GM12865 (cell line): Measurements from ENCODE around the gene BCAS1.

Source experiments
- DNase-seq: peaks from one replicate; pipeline ENCODE4 v3.0.0; 2010; ENCODE audit warnings: low read depth
- H3K4me3 ChIP-seq: 2 replicates; pipeline ENCODE4 v1.5.1; 2011; ENCODE audit warnings: mild to moderate bottlenecking, low read depth, low read length, control low read depth
- TF ChIP-seq, protein P1 (sequence below): IDR thresholded peaks from 2 replicates; pipeline ENCODE4 v1.5.1; 2011; ENCODE audit warnings: low read length, control low read depth, low read depth, inconsistent platforms; ENCODE audit not compliant: insufficient read depth; ENCODE audit errors: missing control alignments

Gene BCAS1

DNA sequence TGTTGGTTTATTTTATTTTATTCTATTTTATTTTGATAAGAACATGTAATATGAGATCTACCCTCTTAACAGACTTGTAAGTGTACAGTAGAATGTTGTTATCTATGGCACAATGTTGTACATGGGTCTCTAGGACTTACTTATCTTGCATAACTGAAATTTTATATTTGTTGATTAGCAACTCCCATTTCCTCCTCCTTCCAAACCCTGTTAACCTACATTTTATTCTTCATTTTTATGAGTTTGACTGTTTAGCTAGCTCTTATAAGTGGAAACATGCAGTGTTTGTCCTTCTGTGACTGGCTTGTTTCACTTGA lies 37.9 kb upstream of the BCAS1 start:
- TF ChIP-seq, protein P1, sequence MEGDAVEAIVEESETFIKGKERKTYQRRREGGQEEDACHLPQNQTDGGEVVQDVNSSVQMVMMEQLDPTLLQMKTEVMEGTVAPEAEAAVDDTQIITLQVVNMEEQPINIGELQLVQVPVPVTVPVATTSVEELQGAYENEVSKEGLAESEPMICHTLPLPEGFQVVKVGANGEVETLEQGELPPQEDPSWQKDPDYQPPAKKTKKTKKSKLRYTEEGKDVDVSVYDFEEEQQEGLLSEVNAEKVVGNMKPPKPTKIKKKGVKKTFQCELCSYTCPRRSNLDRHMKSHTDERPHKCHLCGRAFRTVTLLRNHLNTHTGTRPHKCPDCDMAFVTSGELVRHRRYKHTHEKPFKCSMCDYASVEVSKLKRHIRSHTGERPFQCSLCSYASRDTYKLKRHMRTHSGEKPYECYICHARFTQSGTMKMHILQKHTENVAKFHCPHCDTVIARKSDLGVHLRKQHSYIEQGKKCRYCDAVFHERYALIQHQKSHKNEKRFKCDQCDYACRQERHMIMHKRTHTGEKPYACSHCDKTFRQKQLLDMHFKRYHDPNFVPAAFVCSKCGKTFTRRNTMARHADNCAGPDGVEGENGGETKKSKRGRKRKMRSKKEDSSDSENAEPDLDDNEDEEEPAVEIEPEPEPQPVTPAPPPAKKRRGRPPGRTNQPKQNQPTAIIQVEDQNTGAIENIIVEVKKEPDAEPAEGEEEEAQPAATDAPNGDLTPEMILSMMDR, result no peak
- DNase-seq, result no peak
- H3K4me3 ChIP-seq, result no peak overlapping the region

DNA sequence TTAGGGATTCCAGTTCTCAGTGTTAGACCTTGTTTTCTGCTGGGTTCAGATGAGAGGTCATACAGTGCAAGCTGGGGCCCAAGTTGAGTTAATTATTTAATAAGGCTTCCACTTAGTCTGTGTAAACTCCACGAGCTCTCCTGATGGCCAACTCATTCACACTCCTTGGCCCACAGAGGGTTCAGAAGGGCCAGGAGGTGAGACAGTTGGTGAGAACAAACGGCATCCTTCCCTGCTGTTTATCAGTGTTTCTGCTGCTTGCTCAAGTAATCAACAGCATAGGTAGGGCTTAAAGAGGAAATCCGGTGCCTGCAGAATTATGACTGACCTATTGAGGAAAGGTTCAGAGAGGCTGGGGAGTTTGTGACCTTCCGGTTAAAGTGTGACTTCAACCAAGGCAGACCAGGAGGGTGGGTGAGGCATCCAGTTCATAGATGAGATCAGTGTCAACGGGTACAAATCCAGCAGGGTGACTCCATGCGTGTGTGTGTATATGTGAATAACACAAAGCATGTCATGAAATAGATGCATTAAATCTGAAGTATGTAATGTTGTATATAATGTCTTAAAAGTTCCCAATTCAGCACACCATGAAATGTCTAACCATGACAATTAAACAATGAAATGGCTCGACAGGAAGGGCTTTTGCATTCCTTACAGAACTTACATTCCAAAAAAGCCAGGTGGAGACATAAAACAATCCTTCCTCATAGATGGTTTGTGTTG lies 37.4 kb upstream of the BCAS1 start:
- H3K4me3 ChIP-seq, result no peak overlapping the region
- DNase-seq, result no peak
- TF ChIP-seq, protein P1, result no peak

DNA sequence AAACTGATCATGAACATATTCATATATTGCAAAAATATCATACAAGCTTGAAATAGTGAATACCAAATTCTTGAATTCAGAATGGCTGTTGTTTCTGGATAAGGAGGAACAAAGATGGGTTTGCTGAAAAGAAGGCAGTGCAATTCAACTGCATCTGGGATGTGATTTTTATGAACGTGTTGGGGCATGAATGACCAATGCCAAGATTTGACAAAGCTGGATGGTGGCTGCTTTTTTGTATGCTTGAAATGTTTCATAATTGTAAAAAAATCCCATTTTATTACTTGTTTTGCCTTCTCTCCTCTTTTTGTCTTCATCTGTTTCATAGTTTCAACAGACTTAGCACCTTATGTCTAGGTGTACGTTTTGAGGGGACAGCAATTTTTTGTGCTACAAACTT lies 36.8 kb upstream of the BCAS1 start:
- no peak overlapping the region for H3K4me3 ChIP-seq
- TF ChIP-seq, protein P1, result no peak
- DNase-seq, result no peak

DNA sequence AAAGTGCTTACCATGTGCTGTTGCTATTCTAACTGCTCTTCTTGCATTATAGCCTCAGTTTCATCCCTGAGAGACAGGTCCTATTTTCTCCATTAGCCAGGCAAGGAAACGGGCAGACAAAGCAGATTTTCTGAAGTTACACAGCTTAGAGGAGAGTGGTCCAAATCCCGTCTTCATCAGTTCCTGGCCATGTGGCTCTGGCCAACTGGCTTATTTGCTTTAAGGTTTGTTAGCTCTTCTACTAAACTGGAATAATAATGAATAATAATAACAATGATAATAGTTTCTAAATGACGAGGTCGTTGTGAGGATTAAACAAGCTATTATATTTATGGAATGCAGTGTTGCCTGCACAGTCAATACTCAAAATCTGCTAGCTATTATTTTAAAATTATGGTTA lies 35.8 kb upstream of the BCAS1 start:
- no peak for DNase-seq
- H3K4me3 ChIP-seq, result no peak overlapping the region
- TF ChIP-seq, protein P1, result no peak

DNA sequence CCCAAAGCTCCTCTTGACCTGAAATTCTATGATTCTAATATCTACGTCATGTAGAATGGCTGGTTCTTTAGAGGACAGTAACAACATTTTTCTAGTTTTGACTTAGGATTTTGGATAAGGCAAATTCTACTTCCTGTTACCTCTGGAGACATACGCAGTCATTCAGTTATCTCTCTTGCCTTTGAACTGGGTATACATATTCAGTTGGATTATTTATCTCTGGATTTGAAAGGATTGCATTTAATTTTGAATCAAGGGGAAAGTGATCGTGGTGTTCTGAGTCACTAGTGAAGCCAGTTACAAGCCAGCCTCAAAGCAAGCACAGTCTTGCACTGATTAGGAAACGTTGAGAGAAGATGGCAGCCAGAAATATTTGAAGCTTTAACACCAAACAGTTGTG lies 35.3 kb upstream of the BCAS1 start:
- no peak for DNase-seq
- no peak overlapping the region for H3K4me3 ChIP-seq
- TF ChIP-seq, protein P1, result no peak

DNA sequence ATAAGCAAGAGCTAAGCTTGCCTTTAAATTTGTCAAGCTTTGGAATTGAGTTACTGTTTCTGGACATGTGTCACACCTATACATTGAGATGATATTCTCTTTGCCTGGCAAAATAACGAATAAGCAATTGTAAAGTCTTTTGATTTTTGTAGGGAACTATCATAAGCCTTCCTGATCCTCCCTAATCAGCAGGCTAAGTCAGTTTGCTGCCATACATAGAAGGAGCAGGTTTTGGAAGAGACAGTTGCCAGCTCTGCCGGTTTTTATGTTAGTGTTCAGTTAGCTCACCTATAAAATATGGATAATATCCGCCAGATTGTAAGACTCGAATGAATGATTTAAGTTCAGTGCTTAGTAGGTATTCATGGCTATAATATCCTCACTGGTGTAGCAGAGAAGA lies 34.4 kb upstream of the BCAS1 start:
- TF ChIP-seq, protein P1, result no peak
- no peak for DNase-seq
- H3K4me3 ChIP-seq, result no peak overlapping the region

DNA sequence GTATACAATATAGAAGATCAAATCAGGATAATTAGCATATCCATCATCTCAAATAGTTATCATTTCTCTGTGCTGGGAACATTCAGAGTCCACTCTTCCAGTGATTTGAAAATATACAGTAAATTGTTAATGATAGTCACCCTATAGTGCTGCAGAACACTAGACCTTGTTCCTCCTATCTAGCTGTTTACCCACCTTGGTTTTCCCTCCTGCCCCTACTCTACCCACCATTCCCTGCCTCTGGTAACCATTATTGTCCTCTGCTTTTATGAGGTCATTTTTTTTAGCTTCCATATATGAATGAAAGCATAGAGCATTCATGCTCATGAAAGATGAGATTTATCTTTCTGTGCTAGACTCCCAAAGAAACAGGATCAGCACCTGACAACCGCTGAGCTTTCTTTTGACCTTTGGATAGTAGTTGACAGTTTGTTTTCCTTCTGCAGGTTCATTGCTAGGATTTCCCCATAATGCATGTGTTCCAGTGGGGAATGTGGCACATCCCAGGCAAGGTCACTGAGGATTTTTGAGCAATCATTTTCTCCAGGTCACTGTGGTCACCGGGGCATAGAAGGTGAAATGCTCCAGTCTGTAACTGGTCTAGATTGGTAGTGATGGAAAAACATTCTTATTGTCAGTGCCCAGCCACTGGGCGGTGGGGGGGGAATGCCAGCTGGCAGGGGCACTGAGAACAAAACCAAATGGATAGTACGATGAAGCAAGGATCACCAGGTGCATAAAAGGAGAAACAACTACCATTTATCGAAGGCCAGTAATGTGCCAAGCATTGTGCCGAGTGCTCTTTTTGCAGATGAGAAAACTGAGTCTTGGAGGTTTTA lies 33.6 kb upstream of the BCAS1 start:
- H3K4me3 ChIP-seq, result no peak overlapping the region
- DNase-seq, result no peak
- TF ChIP-seq, protein P1, result no peak
